HepG2 (cell line): Measurements from ENCODE around the gene B3GNT9. TPM values are rescaled to one million over a fixed set of nuclear protein-coding genes. Genes with fewer than 3 reads are reported as not detected.

Experiments
- FOXK1 ChIP-seq: sonication (generic); formaldehyde crosslinking; IDR thresholded peaks from 2 replicates; pipeline ENCODE4 v1.4.0; 2020; ENCODE audit warnings: low read depth, missing genetic modification reagents, borderline replicate concordance
- KIAA2018 ChIP-seq: sonication (generic); formaldehyde crosslinking; IDR thresholded peaks from 2 replicates; pipeline ENCODE4 v1.5.0; 2020; ENCODE audit warnings: mild to moderate bottlenecking, missing genetic modification reagents, borderline replicate concordance
- KMT2B ChIP-seq: IDR thresholded peaks from 2 replicates; pipeline ENCODE4 v1.6.1; 2016; ENCODE audit warnings: missing genetic modification reagents, missing compliant biosample characterization
- RERE ChIP-seq: IDR thresholded peaks from 2 replicates; pipeline ENCODE4 v1.6.1; 2016; ENCODE audit warnings: low read depth, missing genetic modification reagents, missing compliant biosample characterization
- SCMH1 ChIP-seq: sonication (generic); formaldehyde crosslinking; IDR thresholded peaks from 2 replicates; pipeline ENCODE4 v1.9.0; 2021; ENCODE audit warnings: missing genetic modification reagents, mild to moderate bottlenecking, borderline replicate concordance
- SOX13 ChIP-seq, 3 experiments: fragments of 450-650 bp in 1 of 3; sonication (generic) in 1 of 3; formaldehyde crosslinking in 1 of 3; IDR thresholded peaks in 2 of 3; conservative IDR thresholded peaks in 1 of 3; 2 replicates each; pipeline versions ENCODE4 v1.5.0 to v1.6.1; 2016 to 2020; ENCODE audit warnings: antibody characterized with exemption in 1 of 3, mild to moderate bottlenecking in 1 of 3, missing compliant biosample characterization in 1 of 3, missing genetic modification reagents in 1 of 3, moderate library complexity in 1 of 3
- TAF15 ChIP-seq: fragments of 200-400 bp; formaldehyde crosslinking; IDR thresholded peaks from one replicate; pipeline ENCODE4 v1.6.1; 2018; ENCODE audit warnings: mild to moderate bottlenecking, low read depth, low read length; ENCODE audit not compliant: poor library complexity, severe bottlenecking
- TARDBP ChIP-seq: sonication (generic); formaldehyde crosslinking; IDR thresholded peaks from 2 replicates; pipeline ENCODE4 v1.8.0; 2022; ENCODE audit warnings: mild to moderate bottlenecking, missing genetic modification reagents
- ZNF468 ChIP-seq: sonication (generic); formaldehyde crosslinking; IDR thresholded peaks from 2 replicates; pipeline ENCODE4 v1.8.0; 2022; ENCODE audit warnings: mild to moderate bottlenecking, moderate library complexity, missing genetic modification reagents
- polyA plus RNA-seq, 8 experiments: library from polyadenylated mRNA; depleted of rRNA in 3 of 8; stranded (reverse) in 7 of 8; unstranded in 1 of 8; fragments of >200 nt; fragmentation: Illumina TruSeq in 4 of 8; extraction: Trizol in 4 of 8; gene quantifications; 2 replicates each; pipeline versions ENCODE4 v1.2.1 to v1.2.3, GENCODE V29; 2011 to 2016; ENCODE audit warnings: low read depth in 4 of 8, missing spikeins in 1 of 8, mixed read lengths in 1 of 8; ENCODE audit not compliant: insufficient read depth in 1 of 8
- total RNA-seq, 5 experiments: library from RNA; depleted of rRNA; stranded (reverse); fragments of >200 nt; fragmentation: Illumina TruSeq; extraction: Trizol; gene quantifications; 2 replicates each; pipeline ENCODE4 v1.2.3, GENCODE V29; 2016; ENCODE audit warnings: low read depth in 1 of 5
- TF ChIP-seq, protein P1 (sequence below): sonication (generic); formaldehyde crosslinking; IDR thresholded peaks from 2 replicates; pipeline ENCODE4 v1.4.0; 2020; ENCODE audit warnings: missing genetic modification reagents

The B3GNT9 gene
- total and polyA plus RNA-seq, 2 of the 13 experiments (the other 11 are each of a cell fraction or from before 2014, with no cell fraction given): 1.5 to 3.1 TPM

GRCh38 chr16:67164599-67165061, 13.8 kb upstream of the B3GNT9 start, which contains the start of gene HSF4 (continued):
- TF ChIP-seq RERE (CRISPR knock-in tag): peak; percentile 85
- no peak; the same call in 1 of the 2 replicates for TF ChIP-seq SOX13 (IDR thresholded peaks at IDR 0.05)
- TF ChIP-seq SOX13 (CRISPR knock-in tag; conservative IDR thresholded peaks at IDR 0.05 in 1 of 2, IDR thresholded peaks at IDR 0.05 in 1 of 2): peak in 1 of 2 experiments; percentile 84; a peak in 2 of 4 replicates
- TF ChIP-seq, protein P1, sequence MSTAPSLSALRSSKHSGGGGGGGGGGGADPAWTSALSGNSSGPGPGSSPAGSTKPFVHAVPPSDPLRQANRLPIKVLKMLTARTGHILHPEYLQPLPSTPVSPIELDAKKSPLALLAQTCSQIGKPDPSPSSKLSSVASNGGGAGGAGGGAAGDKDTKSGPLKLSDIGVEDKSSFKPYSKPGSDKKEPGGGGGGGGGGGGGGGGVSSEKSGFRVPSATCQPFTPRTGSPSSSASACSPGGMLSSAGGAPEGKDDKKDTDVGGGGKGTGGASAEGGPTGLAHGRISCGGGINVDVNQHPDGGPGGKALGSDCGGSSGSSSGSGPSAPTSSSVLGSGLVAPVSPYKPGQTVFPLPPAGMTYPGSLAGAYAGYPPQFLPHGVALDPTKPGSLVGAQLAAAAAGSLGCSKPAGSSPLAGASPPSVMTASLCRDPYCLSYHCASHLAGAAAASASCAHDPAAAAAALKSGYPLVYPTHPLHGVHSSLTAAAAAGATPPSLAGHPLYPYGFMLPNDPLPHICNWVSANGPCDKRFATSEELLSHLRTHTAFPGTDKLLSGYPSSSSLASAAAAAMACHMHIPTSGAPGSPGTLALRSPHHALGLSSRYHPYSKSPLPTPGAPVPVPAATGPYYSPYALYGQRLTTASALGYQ (CRISPR knock-in tag): peak; percentile 98
- TF ChIP-seq KMT2B (CRISPR knock-in tag): no peak
- TF ChIP-seq SCMH1 (CRISPR knock-in tag): no peak
- peak; percentile 78; the same call in 1 of the 2 replicates for TF ChIP-seq ZNF468 (CRISPR knock-in tag)
- no peak; the same call in 1 of the 2 replicates for TF ChIP-seq FOXK1 (CRISPR knock-in tag)
- no peak for TF ChIP-seq KIAA2018
- peak; percentile 93 for TF ChIP-seq TARDBP (CRISPR knock-in tag)
- TF ChIP-seq TAF15: peak; percentile 46
